GM12892 (cell line): ENCODE results near the gene SPTY2D1.

ENCODE experiments used
- POLR2A ChIP-seq: IDR thresholded peaks from 2 replicates; pipeline ENCODE4 v1.6.1; 2011; ENCODE audit warnings: low read depth, low read length, control low read depth
- POLR2AphosphoS5 ChIP-seq: IDR thresholded peaks from 2 replicates; pipeline ENCODE4 v1.6.1; 2011; ENCODE audit warnings: low read depth, low read length, control low read depth
- TAF1 ChIP-seq: IDR thresholded peaks from 2 replicates; pipeline ENCODE4 v1.6.1; 2011; ENCODE audit warnings: low read depth, mild to moderate bottlenecking, control low read depth, low read length, borderline replicate concordance

GRCh38 chr11:18650353-18650752, 16.2 kb upstream of the SPTY2D1 start:
- TF ChIP-seq POLR2AphosphoS5 (no peak), TAF1 (no peak), POLR2A (no peak)
